Astrocyte (in vitro differentiated cells and primary cell): ENCODE results near the gene CDH23.

Source experiments
- EZH2 ChIP-seq: IDR thresholded peaks from 2 replicates; pipeline ENCODE4 v1.6.1; 2012; ENCODE audit warnings: mild to moderate bottlenecking, low read length, inconsistent platforms; ENCODE audit not compliant: insufficient read depth
- TF ChIP-seq, protein P1 (sequence below): IDR thresholded peaks from 2 replicates; pipeline ENCODE4 v1.5.1; 2011; ENCODE audit warnings: low read depth, mild to moderate bottlenecking, inconsistent platforms, low read length, moderate library complexity; ENCODE audit not compliant: insufficient read depth

DNA sequence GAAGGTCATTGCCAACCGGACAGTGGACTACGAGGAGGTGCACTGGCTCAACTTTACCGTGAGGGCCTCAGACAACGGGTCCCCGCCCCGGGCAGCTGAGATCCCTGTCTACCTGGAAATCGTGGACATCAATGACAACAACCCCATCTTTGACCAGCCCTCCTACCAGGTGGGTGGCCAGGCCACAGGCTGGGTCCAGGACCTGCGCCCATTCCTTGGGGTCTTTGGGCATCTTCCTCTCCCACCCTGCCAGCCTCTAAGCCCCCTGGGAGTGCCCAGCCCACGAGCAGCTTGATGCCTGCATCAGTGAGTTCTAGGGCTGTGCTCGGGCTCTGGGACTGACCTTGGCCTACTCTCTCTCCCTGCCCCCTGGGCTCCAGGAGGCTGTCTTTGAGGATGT, 402.4 kb downstream of the CDH23 start:
- TF ChIP-seq, protein P1, sequence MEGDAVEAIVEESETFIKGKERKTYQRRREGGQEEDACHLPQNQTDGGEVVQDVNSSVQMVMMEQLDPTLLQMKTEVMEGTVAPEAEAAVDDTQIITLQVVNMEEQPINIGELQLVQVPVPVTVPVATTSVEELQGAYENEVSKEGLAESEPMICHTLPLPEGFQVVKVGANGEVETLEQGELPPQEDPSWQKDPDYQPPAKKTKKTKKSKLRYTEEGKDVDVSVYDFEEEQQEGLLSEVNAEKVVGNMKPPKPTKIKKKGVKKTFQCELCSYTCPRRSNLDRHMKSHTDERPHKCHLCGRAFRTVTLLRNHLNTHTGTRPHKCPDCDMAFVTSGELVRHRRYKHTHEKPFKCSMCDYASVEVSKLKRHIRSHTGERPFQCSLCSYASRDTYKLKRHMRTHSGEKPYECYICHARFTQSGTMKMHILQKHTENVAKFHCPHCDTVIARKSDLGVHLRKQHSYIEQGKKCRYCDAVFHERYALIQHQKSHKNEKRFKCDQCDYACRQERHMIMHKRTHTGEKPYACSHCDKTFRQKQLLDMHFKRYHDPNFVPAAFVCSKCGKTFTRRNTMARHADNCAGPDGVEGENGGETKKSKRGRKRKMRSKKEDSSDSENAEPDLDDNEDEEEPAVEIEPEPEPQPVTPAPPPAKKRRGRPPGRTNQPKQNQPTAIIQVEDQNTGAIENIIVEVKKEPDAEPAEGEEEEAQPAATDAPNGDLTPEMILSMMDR = no peak
- TF ChIP-seq EZH2 = no peak
